ENCODE measurements around the gene MORN1. TPM values are rescaled to one million over a fixed set of nuclear protein-coding genes. Genes with fewer than 3 reads are reported as not detected.

The MORN1 gene
- polyA plus RNA-seq, 1 donor from 2014 or later: 10.9 TPM

DNA sequence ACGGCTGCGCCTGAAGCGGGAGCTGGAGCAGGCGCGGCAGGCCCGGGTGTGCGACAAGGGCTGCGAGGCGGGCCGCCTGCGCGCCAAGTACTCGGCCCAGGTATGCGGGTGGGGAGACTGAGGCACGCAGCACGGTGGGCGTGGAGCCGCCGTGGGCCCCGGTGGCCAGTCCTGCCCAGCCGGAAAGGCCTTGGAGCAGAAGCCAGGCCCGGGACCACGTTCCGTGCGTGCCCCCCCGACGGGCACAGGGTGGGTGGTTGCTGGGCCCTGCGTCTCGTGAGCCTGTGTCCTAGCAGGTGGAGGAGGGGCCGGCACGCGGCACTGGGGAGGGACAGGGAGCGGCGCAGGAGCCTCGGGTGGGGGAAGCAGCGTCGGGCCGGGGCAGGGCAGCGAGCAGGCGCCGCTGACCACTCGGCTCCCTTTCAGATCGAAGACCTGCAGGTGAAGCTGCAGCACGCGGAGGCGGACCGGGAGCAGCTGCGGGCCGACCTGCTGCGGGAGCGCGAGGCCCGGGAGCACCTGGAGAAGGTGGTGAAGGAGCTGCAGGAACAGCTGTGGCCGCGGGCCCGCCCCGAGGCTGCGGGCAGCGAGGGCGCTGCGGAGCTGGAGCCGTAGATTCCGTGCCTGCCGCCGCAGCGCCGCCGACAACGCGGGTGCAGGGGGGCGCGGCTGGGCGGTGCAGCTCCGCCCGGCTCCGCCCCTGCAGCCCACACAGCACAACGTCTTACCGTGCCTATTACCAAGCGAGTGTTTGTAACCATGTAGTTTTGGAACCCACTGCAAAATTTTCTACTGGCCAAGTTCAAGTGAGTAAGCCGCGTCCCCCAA, 85.0 kb downstream of the MORN1 start:
- no peaks in the 10 kb centered on the region for H3K9me3 ChIP-seq (ENCODE audit: low read length)
- H3K9ac ChIP-seq (ENCODE audit: low read length): no peak overlapping the region
- no peak overlapping the region for H3K4me3 ChIP-seq (ENCODE audit: low read length)
- H3K79me2 ChIP-seq (replicated peaks; ENCODE audit: insufficient read depth, low read length): no peaks in the 10 kb centered on the region
- H3K36me3 ChIP-seq (ENCODE audit: insufficient read depth, low read length): no peaks in the 10 kb centered on the region
- no peaks in the 10 kb centered on the region for H4K20me1 ChIP-seq (ENCODE audit: insufficient read depth)
- H3F3A ChIP-seq (ENCODE audit: insufficient read depth, low read length, poor library complexity, severe bottlenecking): no peaks in the 10 kb centered on the region
- no peaks in the 10 kb centered on the region for H3K27me3 ChIP-seq (ENCODE audit: insufficient read depth, low read depth, low read length)
- H2AFZ ChIP-seq (ENCODE audit: low read depth, low read length): no peak overlapping the region
- TF ChIP-seq MXI1 (conservative IDR thresholded peaks at IDR 0.05; ENCODE audit: poor library complexity, severe bottlenecking): no peak
- TF ChIP-seq SMC3 (conservative IDR thresholded peaks at IDR 0.05; ENCODE audit: poor library complexity): no peak
- no peak for TF ChIP-seq POLR2AphosphoS5 (IDR thresholded peaks at IDR 0.05)
- TF ChIP-seq, protein P1, sequence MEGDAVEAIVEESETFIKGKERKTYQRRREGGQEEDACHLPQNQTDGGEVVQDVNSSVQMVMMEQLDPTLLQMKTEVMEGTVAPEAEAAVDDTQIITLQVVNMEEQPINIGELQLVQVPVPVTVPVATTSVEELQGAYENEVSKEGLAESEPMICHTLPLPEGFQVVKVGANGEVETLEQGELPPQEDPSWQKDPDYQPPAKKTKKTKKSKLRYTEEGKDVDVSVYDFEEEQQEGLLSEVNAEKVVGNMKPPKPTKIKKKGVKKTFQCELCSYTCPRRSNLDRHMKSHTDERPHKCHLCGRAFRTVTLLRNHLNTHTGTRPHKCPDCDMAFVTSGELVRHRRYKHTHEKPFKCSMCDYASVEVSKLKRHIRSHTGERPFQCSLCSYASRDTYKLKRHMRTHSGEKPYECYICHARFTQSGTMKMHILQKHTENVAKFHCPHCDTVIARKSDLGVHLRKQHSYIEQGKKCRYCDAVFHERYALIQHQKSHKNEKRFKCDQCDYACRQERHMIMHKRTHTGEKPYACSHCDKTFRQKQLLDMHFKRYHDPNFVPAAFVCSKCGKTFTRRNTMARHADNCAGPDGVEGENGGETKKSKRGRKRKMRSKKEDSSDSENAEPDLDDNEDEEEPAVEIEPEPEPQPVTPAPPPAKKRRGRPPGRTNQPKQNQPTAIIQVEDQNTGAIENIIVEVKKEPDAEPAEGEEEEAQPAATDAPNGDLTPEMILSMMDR (IDR thresholded peaks at IDR 0.05; ENCODE audit: poor library complexity, severe bottlenecking): no peak
- TF ChIP-seq RAD21 (conservative IDR thresholded peaks at IDR 0.05): no peak
- H3K9me2 ChIP-seq (ENCODE audit: insufficient read depth, low read length): no peaks in the 10 kb centered on the region
- no peak overlapping the region for H3K4me2 ChIP-seq (ENCODE audit: low read length)
- H3K27ac ChIP-seq (ENCODE audit: low read length): no peak overlapping the region

DNA sequence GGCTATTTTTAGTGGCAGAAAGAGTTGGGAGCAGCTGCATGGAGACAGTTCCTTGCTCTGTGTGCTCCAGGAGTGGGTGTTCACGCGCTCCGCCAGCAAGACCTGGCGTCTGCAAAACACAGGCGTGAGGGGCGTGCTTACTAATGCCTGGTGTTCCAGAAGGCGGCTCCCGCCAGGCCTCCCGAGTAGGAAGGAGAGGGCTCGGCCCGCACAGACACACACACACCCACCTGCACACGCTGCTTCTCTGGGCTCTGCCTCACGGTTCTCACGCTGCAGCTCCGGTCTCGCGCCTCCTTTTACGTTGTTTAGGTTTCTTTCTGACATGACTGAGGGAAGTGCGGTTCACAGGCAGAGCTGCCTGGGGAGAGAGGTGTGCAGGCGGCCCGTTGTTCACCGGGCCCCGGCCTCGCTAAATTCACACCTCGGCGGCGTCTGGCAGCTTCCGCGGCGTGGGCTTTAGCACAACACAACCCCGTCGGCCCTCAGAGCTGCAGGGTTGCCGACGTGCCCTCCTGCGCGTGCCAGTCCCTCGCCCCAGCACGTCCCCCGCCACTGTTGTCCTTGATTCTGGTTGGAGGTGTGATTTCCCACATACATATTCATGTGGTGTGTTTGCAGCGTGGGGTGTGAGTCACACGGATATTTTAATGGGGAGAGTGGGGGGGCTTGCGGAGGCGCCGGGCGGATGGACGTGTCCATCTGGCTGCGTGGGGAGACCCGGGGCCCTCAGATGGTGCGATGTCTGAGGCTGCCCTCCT, 86.3 kb downstream of the MORN1 start:
- Histone ChIP-seq H2AFZ (ENCODE audit: low read depth, low read length) (no peak overlapping the region), H3K4me2 (ENCODE audit: low read length) (no peak overlapping the region), H4K20me1 (ENCODE audit: insufficient read depth) (no peaks in the 10 kb centered on the region), H3K36me3 (ENCODE audit: insufficient read depth, low read length) (no peaks in the 10 kb centered on the region), H3K9me2 (ENCODE audit: insufficient read depth, low read length) (no peaks in the 10 kb centered on the region), H3K27ac (ENCODE audit: low read length) (no peak overlapping the region), H3F3A (ENCODE audit: insufficient read depth, low read length, poor library complexity, severe bottlenecking) (no peaks in the 10 kb centered on the region), H3K9ac (ENCODE audit: low read length) (no peak overlapping the region), H3K4me3 (ENCODE audit: low read length) (no peak overlapping the region), H3K9me3 (ENCODE audit: low read length) (no peaks in the 10 kb centered on the region), H3K27me3 (ENCODE audit: insufficient read depth, low read depth, low read length) (no peaks in the 10 kb centered on the region), H3K79me2 (replicated peaks; ENCODE audit: insufficient read depth, low read length) (no peaks in the 10 kb centered on the region)
- TF ChIP-seq, protein P1 (IDR thresholded peaks at IDR 0.05; ENCODE audit: poor library complexity, severe bottlenecking): no peak
- TF ChIP-seq POLR2AphosphoS5 (IDR thresholded peaks at IDR 0.05) (no peak), SMC3 (conservative IDR thresholded peaks at IDR 0.05; ENCODE audit: poor library complexity) (no peak)
- TF ChIP-seq, protein P2, sequence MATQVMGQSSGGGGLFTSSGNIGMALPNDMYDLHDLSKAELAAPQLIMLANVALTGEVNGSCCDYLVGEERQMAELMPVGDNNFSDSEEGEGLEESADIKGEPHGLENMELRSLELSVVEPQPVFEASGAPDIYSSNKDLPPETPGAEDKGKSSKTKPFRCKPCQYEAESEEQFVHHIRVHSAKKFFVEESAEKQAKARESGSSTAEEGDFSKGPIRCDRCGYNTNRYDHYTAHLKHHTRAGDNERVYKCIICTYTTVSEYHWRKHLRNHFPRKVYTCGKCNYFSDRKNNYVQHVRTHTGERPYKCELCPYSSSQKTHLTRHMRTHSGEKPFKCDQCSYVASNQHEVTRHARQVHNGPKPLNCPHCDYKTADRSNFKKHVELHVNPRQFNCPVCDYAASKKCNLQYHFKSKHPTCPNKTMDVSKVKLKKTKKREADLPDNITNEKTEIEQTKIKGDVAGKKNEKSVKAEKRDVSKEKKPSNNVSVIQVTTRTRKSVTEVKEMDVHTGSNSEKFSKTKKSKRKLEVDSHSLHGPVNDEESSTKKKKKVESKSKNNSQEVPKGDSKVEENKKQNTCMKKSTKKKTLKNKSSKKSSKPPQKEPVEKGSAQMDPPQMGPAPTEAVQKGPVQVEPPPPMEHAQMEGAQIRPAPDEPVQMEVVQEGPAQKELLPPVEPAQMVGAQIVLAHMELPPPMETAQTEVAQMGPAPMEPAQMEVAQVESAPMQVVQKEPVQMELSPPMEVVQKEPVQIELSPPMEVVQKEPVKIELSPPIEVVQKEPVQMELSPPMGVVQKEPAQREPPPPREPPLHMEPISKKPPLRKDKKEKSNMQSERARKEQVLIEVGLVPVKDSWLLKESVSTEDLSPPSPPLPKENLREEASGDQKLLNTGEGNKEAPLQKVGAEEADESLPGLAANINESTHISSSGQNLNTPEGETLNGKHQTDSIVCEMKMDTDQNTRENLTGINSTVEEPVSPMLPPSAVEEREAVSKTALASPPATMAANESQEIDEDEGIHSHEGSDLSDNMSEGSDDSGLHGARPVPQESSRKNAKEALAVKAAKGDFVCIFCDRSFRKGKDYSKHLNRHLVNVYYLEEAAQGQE (IDR thresholded peaks at IDR 0.05; ENCODE audit: borderline replicate concordance): no peak

Data from neural cell (in vitro differentiated cells).